Endothelial cell of umbilical vein (primary cell): ENCODE results near the gene UBAP1.

Experiments used
- CTCF ChIP-seq, 2 donors: IDR thresholded peaks; 1 replicate in 1 of 2; 2 replicates in 1 of 2; pipeline ENCODE4 v1.5.1; 2011; ENCODE audit warnings: low read length in 2 of 2, mild to moderate bottlenecking in 2 of 2, moderate library complexity in 2 of 2, control low read depth in 1 of 2, inconsistent platforms in 1 of 2, low read depth in 1 of 2; ENCODE audit not compliant: insufficient read depth in 1 of 2; ENCODE audit errors: extremely low read depth in 1 of 2
- EZH2 ChIP-seq: IDR thresholded peaks from 2 replicates; pipeline ENCODE4 v1.6.1; 2012; ENCODE audit warnings: borderline replicate concordance, low read depth, mild to moderate bottlenecking, moderate library complexity, low read length, inconsistent platforms; ENCODE audit not compliant: severe bottlenecking
- POLR2A ChIP-seq: IDR thresholded peaks from 2 replicates; pipeline ENCODE4 v1.6.1; 2012; ENCODE audit warnings: low read depth, mild to moderate bottlenecking, control low read depth, low read length

- TF ChIP-seq EZH2: no peak
- TF ChIP-seq CTCF (IDR thresholded peaks at IDR 0.05; ENCODE audit: extremely low read depth in 1 of 2, insufficient read depth in 1 of 2, low read depth in 1 of 2, low read length in 2 of 2): no peak
- no peak for TF ChIP-seq POLR2A
These were observed 9.0 kb downstream of the UBAP1 start for GRCh38 chr9:34187891-34188240.
